ENCODE measurements around the gene ERFL.

Gene ERFL

GRCh38 chr19:41859618-41860418 is 68.4 kb downstream of the ERFL start, which contains the start of gene RPS19:
TSS of gene RPS19 (plus strand) at chr19:41860255. CDS start at chr19:41860775, 520 bp downstream.
- peak; percentile 97 to 98 for DNase-seq (ENCODE audit: low read depth in 2 of 2)

GRCh38 chr19:41859213-41859617 is 69.0 kb downstream of the ERFL start:
- no peak for DNase-seq (ENCODE audit: low read depth in 2 of 2)

All from fibroblast of skin of left quadriceps (primary cell).